PC-9 (cell line): Measurements from ENCODE around the gene RACK1. TPM values are rescaled to one million over a fixed set of nuclear protein-coding genes. Genes with fewer than 3 reads are reported as not detected.
A peak's percentile ranks its signal among the peaks of the same experiment; 100 is the strongest.

Experiments used
- BruUV-seq: library from RNA; stranded (reverse); fragments of 400-500 nt; replicated peaks from 2 replicates; lab custom pipeline; 2021; lab: Mats Ljungman, UMichigan
- CTCF ChIA-PET: fragments of 300-600 bp; sonication (Branson Sonifier 250); formaldehyde crosslinking; loops from one replicate; lab custom pipeline; 2022; ENCODE audit warnings: antibody characterized with exemption; lab: Charles Lee
- POLR2A ChIA-PET: fragments of 300-600 bp; sonication (Branson Sonifier 250); formaldehyde crosslinking; loops from one replicate; lab custom pipeline; 2022; ENCODE audit warnings: antibody characterized with exemption; ENCODE audit not compliant: unreplicated experiment; lab: Charles Lee
- DNase-seq, 2 experiments: peaks; one replicate each; pipeline versions ENCODE4 v3.0.0 to v3.0.0-alpha.2; 2015 to 2022; ENCODE audit warnings: mixed read lengths in 1 of 2
- H2AFZ ChIP-seq: fragments of 200-600 bp; sonication (generic); 2 replicates; pipeline ENCODE4 v1.8.1; 2017; ENCODE audit warnings: antibody characterized with exemption
- H3F3A ChIP-seq: fragments of 200-600 bp; sonication (generic); 2 replicates; pipeline ENCODE4 v1.8.1; 2017; ENCODE audit warnings: antibody characterized with exemption, mild to moderate bottlenecking, low read depth; ENCODE audit not compliant: insufficient read depth
- H3K27ac ChIP-seq: fragments of 200-600 bp; sonication (generic); 2 replicates; pipeline ENCODE4 v1.6.1; 2016; ENCODE audit warnings: mixed run types
- H3K27me3 ChIP-seq: fragments of 200-600 bp; sonication (generic); 2 replicates; pipeline ENCODE4 v1.6.1; 2016; ENCODE audit warnings: low read depth, mixed run types; ENCODE audit not compliant: insufficient read depth
- H3K36me3 ChIP-seq: fragments of 200-600 bp; sonication (generic); 2 replicates; pipeline ENCODE4 v1.6.1; 2016; ENCODE audit warnings: low read depth, mixed run types
- H3K4me1 ChIP-seq: fragments of 200-600 bp; sonication (generic); replicated peaks from 2 replicates; pipeline ENCODE4 v1.6.1; 2016; ENCODE audit warnings: mixed run types; ENCODE audit not compliant: insufficient read depth
- H3K4me2 ChIP-seq: fragments of 200-600 bp; sonication (generic); 2 replicates; pipeline ENCODE4 v1.6.1; 2017; ENCODE audit warnings: mixed run types
- H3K4me3 ChIP-seq: fragments of 200-600 bp; sonication (generic); 2 replicates; pipeline ENCODE4 v1.6.1; 2016; ENCODE audit warnings: mixed run types
- H3K79me2 ChIP-seq: fragments of 200-600 bp; sonication (generic); 2 replicates; pipeline ENCODE4 v1.6.1; 2017; ENCODE audit warnings: low read depth, mixed run types
- H3K9me2 ChIP-seq: fragments of 200-600 bp; sonication (generic); 2 replicates; pipeline ENCODE4 v1.8.1; 2017; ENCODE audit warnings: mild to moderate bottlenecking; ENCODE audit not compliant: insufficient read depth
- H3K9me3 ChIP-seq: fragments of 200-600 bp; sonication (generic); 2 replicates; pipeline ENCODE4 v1.8.1; 2016; ENCODE audit warnings: low read depth; ENCODE audit not compliant: insufficient read depth
- H4K20me1 ChIP-seq: fragments of 200-600 bp; sonication (generic); 2 replicates; pipeline ENCODE4 v1.8.1; 2017; ENCODE audit not compliant: insufficient read depth
- CTCF ChIP-seq: fragments of 200-600 bp; sonication (generic); conservative IDR thresholded peaks from 2 replicates; pipeline ENCODE4 v1.6.1; 2017; ENCODE audit warnings: mixed run types, antibody characterized with exemption, mild to moderate bottlenecking, moderate library complexity
- EZH2 ChIP-seq: fragments of 200-600 bp; sonication (generic); IDR thresholded peaks from 2 replicates; pipeline ENCODE4 v1.8.0; 2017; ENCODE audit warnings: antibody characterized with exemption, low read depth
- intact Hi-C: fragments of 100-400 bp; cut with micrococcal nuclease; formaldehyde crosslinking; loops from one replicate; pipeline ENCODE4 v1.10.0; 2022; ENCODE audit not compliant: unreplicated experiment
- total RNA-seq: library from RNA; stranded (reverse); gene quantifications from 2 replicates; pipeline ENCODE4 v1.2.3, GENCODE V29; 2021

Gene RACK1
- total RNA-seq, 1 experiment from 2014 or later = 2,373 TPM

- Histone ChIP-seq H3K27me3 (no peaks in the 10 kb centered on the region), H3K4me3 (peak overlapping the region; percentile 69), H3K9me2 (no peaks in the 10 kb centered on the region), H2AFZ (no peak overlapping the region), H3K79me2 (no peaks in the 10 kb centered on the region), H3K4me1 (peaks cover 12% of the 10 kb centered on the region), H3K27ac (no peak overlapping the region), H3F3A (peaks cover 27% of the 10 kb centered on the region; the same call in 1 of the 2 replicates), H3K36me3 (no peaks in the 10 kb centered on the region), H3K9me3 (no peaks in the 10 kb centered on the region), H3K4me2 (peak overlapping the region; percentile 82), H4K20me1 (no peaks in the 10 kb centered on the region)
- peak in 1 of 2 experiments; percentile 28 for DNase-seq
- POLR2A ChIA-PET = interaction anchor here (0.7 kb wide), 1 partner anchor 18 kb away, joined by 8 read pairs; no protein-coding TSS in a partner anchor
- BruUV-seq = no TSS peak
- intact Hi-C loops = loop anchor here (1.0 kb wide), 1 partner anchor 15 kb away; no protein-coding TSS in a partner anchor
- TF ChIP-seq EZH2 (no peak), CTCF (no peak)
- CTCF ChIA-PET = no interaction called here
These were observed 37.7 kb downstream of the RACK1 start for GRCh38 chr5:181205761-181206649.

GRCh38 chr5:181204826-181205760, 38.6 kb downstream of the RACK1 start, which contains the start of gene TRIM7:
TSS of gene TRIM7 (minus strand) at chr5:181205196. CDS start at chr5:181205110, 86 bp downstream.
- Histone ChIP-seq H3F3A (peaks cover 24% of the 10 kb centered on the region; the same call in 1 of the 2 replicates), H3K36me3 (no peaks in the 10 kb centered on the region), H2AFZ (peak within 1 kb of the TSS; percentile 93), H3K4me2 (peak within 1 kb of the TSS; percentile 82), H4K20me1 (no peaks in the 10 kb centered on the region), H3K4me3 (peak within 1 kb of the TSS; percentile 65), H3K9me2 (no peaks in the 10 kb centered on the region), H3K9me3 (no peaks in the 10 kb centered on the region), H3K79me2 (no peaks in the 10 kb centered on the region), H3K27ac (no peak within 1 kb of the TSS), H3K27me3 (no peaks in the 10 kb centered on the region), H3K4me1 (peaks cover 12% of the 10 kb centered on the region)
- intact Hi-C loops = no loop called here
- CTCF ChIA-PET = interaction anchor here (0.6 to 0.9 kb wide), 2 partner anchors 11 to 13 kb away, joined by 3 to 13 read pairs; no protein-coding TSS in a partner anchor
- peak in 1 of 2 experiments; percentile 60 for DNase-seq
- POLR2A ChIA-PET = interaction anchor here (0.6 to 0.7 kb wide), 3 partner anchors 12 to 18 kb away, joined by 4 to 5 read pairs (median 4); no protein-coding TSS in a partner anchor
- TF ChIP-seq EZH2 (no peak), CTCF (no peak)
- no TSS peak for BruUV-seq
